Kidney epithelial cell (primary cell): ENCODE data around the gene PLA2G15. TPM values are rescaled to one million over a fixed set of nuclear protein-coding genes. Genes with fewer than 3 reads are reported as not detected.

Experiments used
- DNase-seq: peaks from one replicate; pipeline ENCODE4 v3.0.0-alpha.2; 2010; ENCODE audit warnings: low read depth
- H3K27me3 ChIP-seq: 2 replicates; pipeline ENCODE4 v1.6.0; 2011; ENCODE audit warnings: low read length; ENCODE audit not compliant: control insufficient read depth, insufficient read depth
- H3K36me3 ChIP-seq: 2 replicates; pipeline ENCODE4 v1.5.1; 2011; ENCODE audit warnings: low read length; ENCODE audit not compliant: control insufficient read depth, insufficient read depth
- H3K4me3 ChIP-seq: 2 replicates; pipeline ENCODE4 v1.5.1; 2011; ENCODE audit warnings: low read depth, mild to moderate bottlenecking, control low read depth, low read length
- CTCF ChIP-seq: IDR thresholded peaks from 2 replicates; pipeline ENCODE4 v1.5.1; 2011; ENCODE audit warnings: mild to moderate bottlenecking, moderate library complexity, low read length, control low read depth, inconsistent platforms; ENCODE audit not compliant: insufficient read depth, poor library complexity, severe bottlenecking
- total RNA-seq: library from RNA; depleted of rRNA; stranded (reverse); fragments of >200 nt; gene quantifications from 2 replicates; pipeline ENCODE4 v1.2.3, GENCODE V29; 2015

PLA2G15 gene
- total RNA-seq, 1 donor from 2014 or later, result 27.2 TPM

- Histone ChIP-seq H3K36me3 (no peaks in the 10 kb centered on the region), H3K4me3 (no peak overlapping the region), H3K27me3 (no peaks in the 10 kb centered on the region)
- DNase-seq, result no peak
- no peak for TF ChIP-seq CTCF
Measured at GRCh38 chr16:68289202-68289601, 44.0 kb downstream of the PLA2G15 start.

GRCh38 chr16:68289621-68290329 lies 44.6 kb downstream of the PLA2G15 start:
- DNase-seq, result no peak
- Histone ChIP-seq H3K4me3 (no peak overlapping the region), H3K27me3 (no peaks in the 10 kb centered on the region), H3K36me3 (no peaks in the 10 kb centered on the region)
- TF ChIP-seq CTCF, result no peak

- TF ChIP-seq CTCF, result no peak
- H3K4me3 ChIP-seq, result no peak overlapping the region
- DNase-seq, result no peak
- no peaks in the 10 kb centered on the region for H3K27me3 ChIP-seq
- H3K36me3 ChIP-seq, result no peaks in the 10 kb centered on the region
Measured at GRCh38 chr16:68290450-68290849, 45.3 kb downstream of the PLA2G15 start.

- no peak overlapping the region for H3K4me3 ChIP-seq
- no peaks in the 10 kb centered on the region for H3K36me3 ChIP-seq
- no peak for TF ChIP-seq CTCF
- H3K27me3 ChIP-seq, result no peaks in the 10 kb centered on the region
- DNase-seq, result no peak
Measured at GRCh38 chr16:68291227-68291626, 46.1 kb downstream of the PLA2G15 start.

- no peak for DNase-seq
- no peaks in the 10 kb centered on the region for H3K27me3 ChIP-seq
- H3K36me3 ChIP-seq, result no peaks in the 10 kb centered on the region
- no peak for TF ChIP-seq CTCF
- H3K4me3 ChIP-seq, result no peak overlapping the region
Measured at GRCh38 chr16:68292425-68292824, 47.3 kb downstream of the PLA2G15 start.

GRCh38 chr16:68296291-68296690 lies 51.1 kb downstream of the PLA2G15 start:
- no peak for DNase-seq
- TF ChIP-seq CTCF, result no peak
- Histone ChIP-seq H3K4me3 (no peak overlapping the region), H3K36me3 (no peaks in the 10 kb centered on the region), H3K27me3 (no peaks in the 10 kb centered on the region)
